Sigmoid colon (tissue), 7 donors: ENCODE results near the gene GSE1. TPM values are rescaled to one million over a fixed set of nuclear protein-coding genes. Genes with fewer than 3 reads are reported as not detected.
A peak's percentile ranks its signal among the peaks of the same experiment; 100 is the strongest.

Experiments used
- DNase-seq: peaks from one replicate; pipeline ENCODE4 v3.0.0-alpha.2; 2019
- H3K27ac ChIP-seq, 4 donors: fragments of 200-600 bp; sonication (generic); one replicate each; pipeline ENCODE4 v1.5.1; 2016 to 2019; ENCODE audit warnings: mild to moderate bottlenecking in 1 of 4
- H3K27me3 ChIP-seq, 3 donors: fragments of 200-600 bp; sonication (generic); one replicate each; pipeline ENCODE4 v1.5.1; 2019; ENCODE audit warnings: mild to moderate bottlenecking in 1 of 3
- H3K36me3 ChIP-seq, 4 donors: fragments of 200-600 bp; sonication (generic); one replicate each; pipeline ENCODE4 v1.5.1; 2016 to 2019
- H3K4me1 ChIP-seq, 4 donors: fragments of 200-600 bp; sonication (generic); one replicate each; pipeline ENCODE4 v1.5.1; 2017 to 2019
- H3K4me3 ChIP-seq, 4 donors: fragments of 200-600 bp; sonication (generic); one replicate each; pipeline ENCODE4 v1.5.1; 2017 to 2019; ENCODE audit warnings: mild to moderate bottlenecking in 2 of 4, moderate library complexity in 1 of 4
- H3K9me3 ChIP-seq, 4 donors: fragments of 200-600 bp in 3 of 4; sonication (generic) in 3 of 4; one replicate each; pipeline versions ENCODE4 v1.5.1 to v1.6.1; 2013 to 2019
- EP300 ChIP-seq, 4 donors: sonication (generic); formaldehyde crosslinking; IDR thresholded peaks; one replicate each; pipeline ENCODE4 v1.6.1; 2017; ENCODE audit warnings: antibody characterized with exemption in 4 of 4
- POLR2A ChIP-seq, 2 donors: fragments of 450-650 bp; IDR thresholded peaks; one replicate each; pipeline ENCODE4 v1.6.1; 2016; ENCODE audit warnings: antibody characterized with exemption in 2 of 2, mild to moderate bottlenecking in 2 of 2, moderate library complexity in 2 of 2
- POLR2AphosphoS5 ChIP-seq, 4 donors: sonication (generic); formaldehyde crosslinking; IDR thresholded peaks; one replicate each; pipeline ENCODE4 v1.6.1; 2017; ENCODE audit warnings: antibody characterized with exemption in 4 of 4
- WGBS, 2 donors: extraction: QIAGEN DNeasy Blood & Tissue Kit; methylation state at CpG; one replicate each; pipeline ENCODE4 v1.1.7; 2013; 5-methylcytosine and 5-hydroxymethylcytosine counted together
- intact Hi-C: fragments of 100-400 bp; cut with DNase I; formaldehyde crosslinking; loops from one replicate; pipeline ENCODE4 v1.15.1; 2023
- polyA plus RNA-seq, 3 donors: library from polyadenylated mRNA; stranded (reverse); fragments of 200-250 nt; gene quantifications; one replicate each; pipeline ENCODE4 v1.2.3, GENCODE V29; 2013
- total RNA-seq, 4 donors: library from RNA; depleted of rRNA; stranded (reverse); fragments of >200 nt; gene quantifications; one replicate each; pipeline ENCODE4 v1.1.0, GENCODE V29; 2016
- TF ChIP-seq, protein P1 (sequence below), 4 experiments: fragments of 450-650 bp in 3 of 4; fragments of 200-600 bp in 1 of 4; IDR thresholded peaks; one replicate each; pipeline ENCODE4 v1.5.1; 2016 to 2019; ENCODE audit warnings: antibody characterized with exemption in 4 of 4, mild to moderate bottlenecking in 3 of 4, moderate library complexity in 2 of 4
- donor health status: healthy with polysubstance abuse.
- donor health status: Bipolar disorder and iron deficiency.
- donor health status: healthy.

The GSE1 gene
- total and polyA plus RNA-seq, 7 donors = 12.0 to 76.7 (median 42.5) TPM

- WGBS, 2 donors = 94 to 96% methylated on average over 7 of the region's 7 CpGs
- TF ChIP-seq, protein P1, sequence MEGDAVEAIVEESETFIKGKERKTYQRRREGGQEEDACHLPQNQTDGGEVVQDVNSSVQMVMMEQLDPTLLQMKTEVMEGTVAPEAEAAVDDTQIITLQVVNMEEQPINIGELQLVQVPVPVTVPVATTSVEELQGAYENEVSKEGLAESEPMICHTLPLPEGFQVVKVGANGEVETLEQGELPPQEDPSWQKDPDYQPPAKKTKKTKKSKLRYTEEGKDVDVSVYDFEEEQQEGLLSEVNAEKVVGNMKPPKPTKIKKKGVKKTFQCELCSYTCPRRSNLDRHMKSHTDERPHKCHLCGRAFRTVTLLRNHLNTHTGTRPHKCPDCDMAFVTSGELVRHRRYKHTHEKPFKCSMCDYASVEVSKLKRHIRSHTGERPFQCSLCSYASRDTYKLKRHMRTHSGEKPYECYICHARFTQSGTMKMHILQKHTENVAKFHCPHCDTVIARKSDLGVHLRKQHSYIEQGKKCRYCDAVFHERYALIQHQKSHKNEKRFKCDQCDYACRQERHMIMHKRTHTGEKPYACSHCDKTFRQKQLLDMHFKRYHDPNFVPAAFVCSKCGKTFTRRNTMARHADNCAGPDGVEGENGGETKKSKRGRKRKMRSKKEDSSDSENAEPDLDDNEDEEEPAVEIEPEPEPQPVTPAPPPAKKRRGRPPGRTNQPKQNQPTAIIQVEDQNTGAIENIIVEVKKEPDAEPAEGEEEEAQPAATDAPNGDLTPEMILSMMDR (IDR thresholded peaks at IDR 0.05) = no peak
- TF ChIP-seq POLR2AphosphoS5 (IDR thresholded peaks at IDR 0.05) = no peak
- no peak for TF ChIP-seq POLR2A (IDR thresholded peaks at IDR 0.05)
- no peak for TF ChIP-seq EP300 (IDR thresholded peaks at IDR 0.05)
- Histone ChIP-seq H3K27me3 (no peaks in the 10 kb centered on the region), H3K9me3 (no peaks in the 10 kb centered on the region), H3K36me3 (no peaks in the 10 kb centered on the region), H3K4me1 (peaks cover 0 to 100% (median 93%) of the 10 kb centered on the region in 4 donors), H3K4me3 (no peak overlapping the region), H3K27ac (peak overlapping the region in 3 of 4 donors; percentile 66 to 72 (median 70))
- DNase-seq = no peak
- intact Hi-C loops = no loop called here
These were observed 32.4 kb upstream of the GSE1 start for GRCh38 chr16:85580684-85581083.

DNA sequence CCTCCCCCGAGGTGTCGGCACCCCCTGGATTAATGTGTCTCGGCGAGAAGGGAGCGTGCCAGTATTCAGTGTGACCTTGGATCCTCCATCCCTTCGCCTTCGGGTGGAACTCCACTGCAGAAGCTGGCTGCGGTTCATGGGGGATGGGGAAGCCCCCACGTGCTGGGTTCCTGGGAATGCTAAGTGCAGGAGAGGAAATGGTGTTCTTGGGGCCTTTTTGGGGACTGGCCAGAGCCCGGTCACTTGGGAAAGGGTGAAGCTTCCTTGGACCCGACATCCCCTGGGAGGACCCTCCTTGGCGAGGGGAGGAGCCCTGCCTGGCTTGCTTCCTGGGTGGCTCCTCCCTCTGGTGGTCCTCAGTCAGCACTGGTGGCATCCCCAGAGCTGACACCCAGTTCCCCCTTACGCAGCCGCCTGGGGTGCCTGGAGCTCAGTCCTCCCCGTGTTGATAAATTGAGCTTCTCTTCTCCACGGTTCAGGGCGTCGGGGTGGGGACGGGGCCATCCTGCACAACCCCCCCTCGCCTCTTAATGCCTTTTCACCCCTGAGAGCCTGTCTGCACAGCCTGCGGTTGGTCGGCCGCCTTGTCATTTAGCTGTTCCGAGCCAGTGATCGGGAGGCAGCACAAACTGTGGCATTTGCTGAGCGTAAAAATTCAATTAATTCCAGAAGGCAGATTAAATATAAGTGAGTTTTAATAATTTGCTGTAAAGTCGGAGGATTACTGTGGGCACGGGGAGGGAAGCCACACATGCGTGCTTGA is 30.7 kb upstream of the GSE1 start:
- Histone ChIP-seq H3K36me3 (no peaks in the 10 kb centered on the region), H3K27me3 (no peaks in the 10 kb centered on the region), H3K4me3 (peak overlapping the region in 1 of 4 donors; percentile 1), H3K27ac (peak overlapping the region in 3 of 4 donors; percentile 68 to 74 (median 73)), H3K9me3 (no peaks in the 10 kb centered on the region), H3K4me1 (peaks cover 0 to 100% (median 96%) of the 10 kb centered on the region in 4 donors)
- 79 to 83% methylated on average over 29 of the region's 29 CpGs for WGBS, 2 donors
- intact Hi-C loops = no loop called here
- TF ChIP-seq POLR2A (IDR thresholded peaks at IDR 0.05) (no peak), POLR2AphosphoS5 (IDR thresholded peaks at IDR 0.05) (no peak), EP300 (IDR thresholded peaks at IDR 0.05) (no peak)
- TF ChIP-seq, protein P1 (IDR thresholded peaks at IDR 0.05) = no peak
- DNase-seq = no peak

DNA sequence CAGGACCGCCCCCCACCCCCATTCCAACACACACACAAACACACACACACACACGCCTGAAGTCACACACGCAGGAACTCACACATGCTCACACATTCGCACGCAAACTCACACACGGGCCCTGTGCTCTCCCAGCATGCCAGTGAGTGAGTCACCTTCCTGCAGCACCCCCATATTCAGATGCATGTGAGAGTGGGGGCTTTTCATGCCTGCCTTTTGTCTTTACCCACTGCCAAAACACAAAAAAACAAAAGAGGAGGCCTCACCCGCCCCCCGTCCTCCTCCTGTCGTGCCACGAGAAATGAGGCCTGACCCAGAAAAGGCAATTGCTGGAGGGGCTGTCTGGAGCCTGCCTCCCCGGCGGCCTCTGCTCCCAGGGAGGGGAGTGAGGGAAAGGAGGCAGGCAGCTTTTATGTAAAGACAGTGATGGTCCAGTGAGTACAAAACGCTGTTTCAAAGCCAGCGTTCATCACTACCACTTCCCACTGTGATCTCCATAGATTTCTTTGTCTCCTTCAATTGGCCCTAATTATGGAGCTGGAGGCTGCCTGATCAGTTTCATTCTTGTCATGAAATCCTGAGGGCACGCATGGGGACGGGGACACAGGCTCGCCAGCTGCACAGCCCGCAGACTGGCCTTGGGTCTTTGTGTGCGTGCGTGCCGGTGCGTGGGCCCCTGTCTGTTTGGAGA is 29.5 kb upstream of the GSE1 start:
- Histone ChIP-seq H3K27ac (peak overlapping the region in 3 of 4 donors; percentile 68 to 74 (median 73)), H3K27me3 (no peaks in the 10 kb centered on the region)

GRCh38 chr16:85584267-85584666 is 28.9 kb upstream of the GSE1 start:
- WGBS, 2 donors = 95% methylated on average over 14 of the region's 14 CpGs

More for the DNA sequence above, 29.5 kb upstream of the GSE1 start:
- 78 to 83% methylated on average over 22 of the region's 22 CpGs for WGBS, 2 donors
- no peak for DNase-seq
- Histone ChIP-seq H3K9me3 (no peaks in the 10 kb centered on the region), H3K4me1 (peaks cover 0 to 100% (median 96%) of the 10 kb centered on the region in 4 donors), H3K4me3 (no peak overlapping the region), H3K36me3 (no peaks in the 10 kb centered on the region)
- intact Hi-C loops = no loop called here
- no peak for TF ChIP-seq EP300 (IDR thresholded peaks at IDR 0.05)
- peak in 1 of 4 donors; percentile 58 for TF ChIP-seq POLR2AphosphoS5 (IDR thresholded peaks at IDR 0.05)

More at GRCh38 chr16:85584267-85584666, 28.9 kb upstream of the GSE1 start:
- no peaks in the 10 kb centered on the region for H3K27me3 ChIP-seq
- no peaks in the 10 kb centered on the region for H3K9me3 ChIP-seq
- H3K27ac ChIP-seq = peak overlapping the region in 3 of 4 donors; percentile 68 to 74 (median 73)
- no peaks in the 10 kb centered on the region for H3K36me3 ChIP-seq
- peaks cover 0 to 100% (median 96%) of the 10 kb centered on the region in 4 donors for H3K4me1 ChIP-seq
- TF ChIP-seq, protein P1 (IDR thresholded peaks at IDR 0.05) = no peak
- TF ChIP-seq POLR2AphosphoS5 (IDR thresholded peaks at IDR 0.05) (no peak), POLR2A (IDR thresholded peaks at IDR 0.05) (no peak), EP300 (IDR thresholded peaks at IDR 0.05) (no peak)
- DNase-seq = no peak
- H3K4me3 ChIP-seq = no peak overlapping the region
- intact Hi-C loops = no loop called here
